Uterus (tissue), 2 donors: ENCODE results near the gene SCRT2.

Source experiments
- CTCF ChIP-seq, 4 experiments: fragments of 200-600 bp in 2 of 4; fragments of 450-650 bp in 2 of 4; sonication (generic) in 2 of 4; IDR thresholded peaks; one replicate each; pipeline ENCODE4 v1.5.1; 2016 to 2019; ENCODE audit warnings: antibody characterized with exemption in 4 of 4, mild to moderate bottlenecking in 2 of 4, moderate library complexity in 1 of 4
- POLR2A ChIP-seq, 2 donors: fragments of 450-650 bp; IDR thresholded peaks; one replicate each; pipeline ENCODE4 v1.6.1; 2016; ENCODE audit warnings: antibody characterized with exemption in 2 of 2, mild to moderate bottlenecking in 1 of 2, moderate library complexity in 1 of 2

GRCh38 chr20:709423-709822 is 33.8 kb upstream of the SCRT2 start:
- no peak for TF ChIP-seq CTCF (IDR thresholded peaks at IDR 0.05)
- TF ChIP-seq POLR2A (IDR thresholded peaks at IDR 0.05): no peak
